Hepatocyte (in vitro differentiated cells): ENCODE data around the gene CBY3. TPM values are rescaled to one million over a fixed set of nuclear protein-coding genes. Genes with fewer than 3 reads are reported as not detected.
"Not testable (repeated sequence)": the region's sequence is repeated elsewhere in the genome, so short reads cannot be mapped to it uniquely, and the experiment has no call there.

Source experiments
- DNase-seq: peaks from one replicate; pipeline ENCODE4 v3.0.0-alpha.2; 2016; ENCODE audit warnings: low spot score
- H2AFZ ChIP-seq: fragments of 200-600 bp; sonication (generic); 2 replicates; pipeline ENCODE4 v1.6.0; 2016; ENCODE audit warnings: antibody characterized with exemption, mild to moderate bottlenecking
- H3K27ac ChIP-seq: fragments of 200-600 bp; sonication (generic); 2 replicates; pipeline ENCODE4 v1.5.1; 2016; ENCODE audit warnings: mild to moderate bottlenecking
- H3K27me3 ChIP-seq: fragments of 200-600 bp; sonication (generic); 2 replicates; pipeline ENCODE4 v1.6.1; 2016
- H3K36me3 ChIP-seq: fragments of 200-600 bp; sonication (generic); replicated peaks from 2 replicates; pipeline ENCODE4 v1.5.1; 2016; ENCODE audit warnings: low read depth; ENCODE audit not compliant: insufficient read depth
- H3K4me1 ChIP-seq: fragments of 200-600 bp; sonication (generic); 2 replicates; pipeline ENCODE4 v1.5.1; 2016; ENCODE audit warnings: mild to moderate bottlenecking, moderate library complexity; ENCODE audit not compliant: insufficient read depth
- H3K4me2 ChIP-seq: fragments of 200-600 bp; sonication (generic); 2 replicates; pipeline ENCODE4 v1.6.0; 2016
- H3K4me3 ChIP-seq: fragments of 200-600 bp; sonication (generic); 2 replicates; pipeline ENCODE4 v1.5.1; 2016; ENCODE audit warnings: mild to moderate bottlenecking
- H3K79me2 ChIP-seq: fragments of 200-600 bp; sonication (generic); 2 replicates; pipeline ENCODE4 v1.6.0; 2017; ENCODE audit warnings: mild to moderate bottlenecking
- H3K9me2 ChIP-seq: fragments of 200-600 bp; sonication (generic); replicated peaks from 2 replicates; pipeline ENCODE4 v1.6.0; 2017; ENCODE audit warnings: mild to moderate bottlenecking; ENCODE audit not compliant: insufficient read depth
- H3K9me3 ChIP-seq: fragments of 200-600 bp; sonication (generic); 2 replicates; pipeline ENCODE4 v1.5.1; 2016; ENCODE audit warnings: low read depth, mild to moderate bottlenecking
- H4K20me1 ChIP-seq: fragments of 200-600 bp; sonication (generic); 2 replicates; pipeline ENCODE4 v1.6.0; 2016; ENCODE audit warnings: mild to moderate bottlenecking; ENCODE audit not compliant: insufficient read depth, poor library complexity, severe bottlenecking
- EZH2 ChIP-seq: fragments of 200-600 bp; sonication (generic); IDR thresholded peaks from 2 replicates; pipeline ENCODE4 v1.6.1; 2016; ENCODE audit warnings: antibody characterized with exemption, mild to moderate bottlenecking, borderline replicate concordance
- EZH2phosphoT487 ChIP-seq: fragments of 200-600 bp; sonication (generic); IDR thresholded peaks from one replicate; pipeline ENCODE4 v1.6.1; 2018; ENCODE audit warnings: antibody characterized with exemption, mild to moderate bottlenecking, low read depth, moderate library complexity; ENCODE audit not compliant: unreplicated experiment, severe bottlenecking
- WGBS: methylation state at CpG from one replicate; pipeline ENCODE4 v1.1.6; 2016; ENCODE audit warnings: low lambda C conversion rate; ENCODE audit errors: missing lambda C conversion rate; 5-methylcytosine and 5-hydroxymethylcytosine counted together
- polyA plus RNA-seq: library from polyadenylated mRNA; unstranded; fragments of >200 nt; fragmentation: Nextera tagmentation; extraction: Ambion mirVana; gene quantifications from 2 replicates; pipeline ENCODE4 v1.2.1, GENCODE V29; 2016
- total RNA-seq: library from RNA; depleted of rRNA; stranded (reverse); fragments of >200 nt; gene quantifications from 2 replicates; pipeline ENCODE4 v1.2.3, GENCODE V29; 2014
- TF ChIP-seq, protein P1 (sequence below): fragments of 200-600 bp; sonication (generic); IDR thresholded peaks from 2 replicates; pipeline ENCODE4 v1.5.1; 2016; ENCODE audit warnings: antibody characterized with exemption, mild to moderate bottlenecking; ENCODE audit not compliant: poor library complexity

CBY3 gene
- total and polyA plus RNA-seq, 2 experiments from 2014 or later: not detected

GRCh38 chr5:179650245-179650644, 30.6 kb downstream of the CBY3 start:
- not testable (repeated sequence) for H3K36me3 ChIP-seq, H3K27ac ChIP-seq, H3K27me3 ChIP-seq, H3K4me2 ChIP-seq, H3K4me3 ChIP-seq, H3K4me1 ChIP-seq, H3K9me3 ChIP-seq, H2AFZ ChIP-seq, H4K20me1 ChIP-seq, DNase-seq, H3K9me2 ChIP-seq, H3K79me2 ChIP-seq
- WGBS: over 99% methylated on average over 12 of the region's 26 CpGs

- not testable (repeated sequence) for H3K9me3 ChIP-seq, DNase-seq
These were observed 31.6 kb downstream of the CBY3 start for GRCh38 chr5:179649166-179649703.

DNA sequence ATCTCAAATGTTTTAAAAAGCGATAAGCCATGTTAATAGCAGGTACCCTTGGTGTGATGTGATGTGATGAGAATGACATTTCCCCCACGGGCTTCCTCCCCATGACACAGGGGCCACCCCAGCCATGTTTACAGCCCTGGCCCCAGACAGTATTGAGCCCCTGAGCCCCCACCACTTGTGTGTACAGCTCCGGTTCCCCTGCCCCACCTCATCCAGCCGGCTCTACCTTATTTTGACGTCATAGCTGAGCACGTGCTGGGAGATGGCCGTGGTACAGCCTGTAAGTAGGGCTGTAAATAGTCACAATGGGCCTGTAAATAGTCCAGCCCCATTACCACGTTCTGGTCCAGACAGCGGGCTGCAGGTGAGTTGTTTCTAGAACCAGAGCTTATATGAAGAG, 32.4 kb downstream of the CBY3 start:
- DNase-seq: no peak
- Histone ChIP-seq H3K27me3 (no peaks in the 10 kb centered on the region), H2AFZ (no peak overlapping the region), H3K27ac (no peak overlapping the region), H3K36me3 (no peaks in the 10 kb centered on the region), H3K9me3 (no peaks in the 10 kb centered on the region), H3K4me1 (no peaks in the 10 kb centered on the region), H3K9me2 (no peaks in the 10 kb centered on the region), H3K4me3 (no peak overlapping the region), H4K20me1 (no peaks in the 10 kb centered on the region), H3K4me2 (no peak overlapping the region), H3K79me2 (no peaks in the 10 kb centered on the region)
- WGBS: 78% methylated on average over 9 of the region's 9 CpGs
- TF ChIP-seq, protein P1, sequence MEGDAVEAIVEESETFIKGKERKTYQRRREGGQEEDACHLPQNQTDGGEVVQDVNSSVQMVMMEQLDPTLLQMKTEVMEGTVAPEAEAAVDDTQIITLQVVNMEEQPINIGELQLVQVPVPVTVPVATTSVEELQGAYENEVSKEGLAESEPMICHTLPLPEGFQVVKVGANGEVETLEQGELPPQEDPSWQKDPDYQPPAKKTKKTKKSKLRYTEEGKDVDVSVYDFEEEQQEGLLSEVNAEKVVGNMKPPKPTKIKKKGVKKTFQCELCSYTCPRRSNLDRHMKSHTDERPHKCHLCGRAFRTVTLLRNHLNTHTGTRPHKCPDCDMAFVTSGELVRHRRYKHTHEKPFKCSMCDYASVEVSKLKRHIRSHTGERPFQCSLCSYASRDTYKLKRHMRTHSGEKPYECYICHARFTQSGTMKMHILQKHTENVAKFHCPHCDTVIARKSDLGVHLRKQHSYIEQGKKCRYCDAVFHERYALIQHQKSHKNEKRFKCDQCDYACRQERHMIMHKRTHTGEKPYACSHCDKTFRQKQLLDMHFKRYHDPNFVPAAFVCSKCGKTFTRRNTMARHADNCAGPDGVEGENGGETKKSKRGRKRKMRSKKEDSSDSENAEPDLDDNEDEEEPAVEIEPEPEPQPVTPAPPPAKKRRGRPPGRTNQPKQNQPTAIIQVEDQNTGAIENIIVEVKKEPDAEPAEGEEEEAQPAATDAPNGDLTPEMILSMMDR: no peak
- TF ChIP-seq EZH2: no peak
- no peak for TF ChIP-seq EZH2phosphoT487

More at GRCh38 chr5:179649166-179649703, 31.6 kb downstream of the CBY3 start:
- not testable (repeated sequence) for H3K36me3 ChIP-seq, H3K79me2 ChIP-seq, H3K4me2 ChIP-seq, H3K27ac ChIP-seq, H3K4me1 ChIP-seq, H3K4me3 ChIP-seq, H3K27me3 ChIP-seq, H2AFZ ChIP-seq, H4K20me1 ChIP-seq, H3K9me2 ChIP-seq
- WGBS: 95% methylated on average over 10 of the region's 10 CpGs

- H3K4me3 ChIP-seq, H3K4me2 ChIP-seq, H4K20me1 ChIP-seq, H3K27me3 ChIP-seq, H3K79me2 ChIP-seq, DNase-seq, H3K36me3 ChIP-seq, H2AFZ ChIP-seq, H3K4me1 ChIP-seq, H3K27ac ChIP-seq, H3K9me3 ChIP-seq, H3K9me2 ChIP-seq: not testable (repeated sequence)
- 78% methylated on average over 4 of the region's 5 CpGs for WGBS
These were observed 36.1 kb downstream of the CBY3 start for GRCh38 chr5:179644766-179645165.

DNA sequence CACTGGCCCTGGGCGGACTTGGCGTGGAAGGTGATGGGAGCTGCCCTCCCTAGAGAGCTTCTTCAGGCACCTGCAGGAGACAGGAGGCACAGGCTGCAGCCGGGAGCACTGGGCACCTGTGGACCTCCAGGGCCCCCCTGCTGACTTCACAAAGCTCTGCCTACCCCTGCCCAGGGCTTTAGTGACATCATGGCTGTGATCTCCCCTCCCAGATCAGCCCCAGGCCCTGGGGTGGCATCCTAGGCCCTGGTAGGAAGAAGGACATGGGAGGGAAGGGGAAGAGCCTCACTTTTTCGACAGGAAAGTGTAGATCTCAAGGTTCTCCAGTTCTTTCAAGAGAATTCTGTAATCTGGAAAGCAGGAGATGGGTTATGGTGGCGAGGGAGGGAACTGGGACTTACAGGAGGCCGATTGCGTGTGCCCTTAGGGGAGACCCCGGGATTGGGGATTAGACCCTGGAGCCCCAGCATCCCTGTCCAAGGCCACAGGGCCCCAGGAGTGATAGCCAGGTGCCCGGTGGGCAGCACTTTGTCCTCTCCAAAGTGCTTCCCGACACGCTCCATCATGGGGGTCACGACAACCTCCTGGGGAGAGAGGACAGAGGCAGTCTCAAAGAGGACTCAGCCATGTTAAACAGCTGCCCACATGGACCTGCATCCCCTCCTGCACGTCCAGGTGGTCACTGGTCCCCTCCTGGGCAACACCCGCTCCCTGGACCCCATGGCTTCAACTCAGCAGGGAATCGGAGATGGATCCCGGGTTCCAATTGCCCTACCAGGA, 37.5 kb downstream of the CBY3 start:
- WGBS: 91% methylated on average over 14 of the region's 16 CpGs
- H3K4me2 ChIP-seq, H3K36me3 ChIP-seq, H3K27me3 ChIP-seq, H2AFZ ChIP-seq, H3K9me3 ChIP-seq, H4K20me1 ChIP-seq, H3K4me3 ChIP-seq, H3K79me2 ChIP-seq, H3K27ac ChIP-seq, H3K9me2 ChIP-seq, DNase-seq, H3K4me1 ChIP-seq: not testable (repeated sequence)

GRCh38 chr5:179642626-179643025, 38.2 kb downstream of the CBY3 start:
- not testable (repeated sequence) for H2AFZ ChIP-seq, H3K4me2 ChIP-seq, H3K27me3 ChIP-seq, H3K79me2 ChIP-seq, H4K20me1 ChIP-seq, H3K27ac ChIP-seq, DNase-seq, H3K36me3 ChIP-seq, H3K9me3 ChIP-seq, H3K9me2 ChIP-seq, H3K4me3 ChIP-seq, H3K4me1 ChIP-seq
- 90% methylated on average over 16 of the region's 17 CpGs for WGBS

GRCh38 chr5:179641745-179642144, 39.1 kb downstream of the CBY3 start:
- H3K4me1 ChIP-seq, H2AFZ ChIP-seq, H3K36me3 ChIP-seq, H3K9me3 ChIP-seq, H3K4me3 ChIP-seq, H3K79me2 ChIP-seq, H3K9me2 ChIP-seq, H3K27me3 ChIP-seq, H3K4me2 ChIP-seq, H4K20me1 ChIP-seq, H3K27ac ChIP-seq, DNase-seq: not testable (repeated sequence)
- 50% methylated on average over 1 of the region's 4 CpGs for WGBS

DNA sequence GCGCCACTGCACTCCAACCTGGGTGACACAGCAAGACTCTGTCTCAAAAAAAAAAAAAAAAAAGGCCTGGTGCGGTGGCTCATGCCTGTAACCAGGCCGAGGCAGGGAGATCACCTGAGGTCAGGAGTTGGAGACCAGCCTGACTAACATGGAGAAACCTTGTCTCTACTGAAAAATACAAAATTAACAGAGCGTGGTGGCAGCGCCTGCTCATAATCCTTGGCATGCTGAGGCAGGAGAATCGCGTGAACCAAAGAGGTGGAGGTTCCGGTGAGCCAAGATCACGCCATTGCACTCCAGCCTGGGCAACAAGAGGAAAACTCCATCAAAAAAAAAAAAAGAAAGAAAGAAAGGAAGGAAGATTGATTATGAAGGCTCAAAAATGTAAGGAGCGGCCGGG, 41.5 kb downstream of the CBY3 start:
- not testable (repeated sequence) for H3K27me3 ChIP-seq, H3K9me3 ChIP-seq, H3K4me2 ChIP-seq, DNase-seq, H3K36me3 ChIP-seq, H3K27ac ChIP-seq, H4K20me1 ChIP-seq, H3K79me2 ChIP-seq, H3K9me2 ChIP-seq, H3K4me1 ChIP-seq, H3K4me3 ChIP-seq, H2AFZ ChIP-seq
- 92% methylated on average over 9 of the region's 11 CpGs for WGBS
